ENCODE results near the gene POC1A.

The POC1A gene

DNA sequence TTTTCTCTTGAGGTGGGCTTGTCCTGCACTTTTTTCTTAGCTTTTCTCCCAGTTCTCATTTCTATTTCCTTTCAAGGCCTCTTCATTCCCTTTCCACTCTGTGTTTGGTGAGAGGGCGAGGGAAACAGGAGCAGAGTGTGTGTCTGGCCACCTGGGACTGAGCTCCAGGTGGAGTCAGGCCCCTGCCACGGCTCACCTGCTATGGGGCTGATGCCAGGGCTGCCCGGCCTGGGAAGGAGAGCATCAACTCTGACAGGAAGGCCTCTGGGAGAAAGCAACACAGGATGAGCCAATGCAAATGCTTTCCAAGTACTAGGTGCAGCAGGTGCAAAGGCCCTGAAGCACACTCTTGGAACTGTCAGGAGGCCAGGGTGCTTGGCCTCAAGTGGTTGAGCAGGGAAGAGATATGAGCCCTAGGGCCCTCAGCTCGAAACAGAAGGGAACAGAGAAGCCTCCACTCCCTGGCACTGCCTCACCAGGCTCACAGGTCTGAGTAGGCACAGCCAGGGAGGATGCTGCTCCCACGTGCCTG lies 70.6 kb downstream of the POC1A start:
- TF ChIP-seq CTCF (IDR thresholded peaks at IDR 0.05; ENCODE audit: low read depth, low read length) = no peak
- Histone ChIP-seq H3K4me3 (ENCODE audit: low read depth, low read length) (no peak overlapping the region), H3K9me3 (ENCODE audit: severe bottlenecking) (no peaks in the 10 kb centered on the region), H3K27me3 (ENCODE audit: insufficient read depth, low read depth, severe bottlenecking) (no peaks in the 10 kb centered on the region), H3K36me3 (no peaks in the 10 kb centered on the region), H3K27ac (no peak overlapping the region)
- no peak for DNase-seq

DNA sequence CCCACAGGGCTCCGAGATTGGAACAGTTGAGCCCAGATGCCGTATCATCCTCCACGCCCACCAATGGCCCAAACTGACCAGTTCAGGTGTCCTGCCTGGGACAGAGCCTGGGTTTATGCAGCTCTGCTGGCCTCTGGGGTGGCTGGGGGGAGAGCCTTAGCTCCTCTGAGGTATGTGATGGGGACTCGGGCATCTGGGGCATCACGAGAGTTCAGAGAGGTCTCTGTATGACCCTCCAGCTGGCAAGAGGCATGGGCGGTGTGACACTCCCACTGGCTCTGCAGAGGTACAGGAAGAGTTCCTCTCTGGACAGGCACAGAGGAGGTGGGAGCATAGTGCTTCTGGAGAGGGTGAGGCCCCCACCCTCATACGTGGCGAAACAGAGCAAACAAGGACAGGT lies 71.3 kb downstream of the POC1A start:
- no peaks in the 10 kb centered on the region for H3K27me3 ChIP-seq (ENCODE audit: insufficient read depth, low read depth, severe bottlenecking)
- H3K9me3 ChIP-seq (ENCODE audit: severe bottlenecking) = no peaks in the 10 kb centered on the region
- no peaks in the 10 kb centered on the region for H3K36me3 ChIP-seq
- no peak for TF ChIP-seq CTCF (IDR thresholded peaks at IDR 0.05; ENCODE audit: low read depth, low read length)
- no peak overlapping the region for H3K27ac ChIP-seq
- no peak for DNase-seq
- H3K4me3 ChIP-seq (ENCODE audit: low read depth, low read length) = no peak overlapping the region

GRCh38 chr3:52080830-52081719 lies 73.1 kb downstream of the POC1A start:
- Histone ChIP-seq H3K36me3 (no peaks in the 10 kb centered on the region), H3K4me3 (ENCODE audit: low read depth, low read length) (no peak overlapping the region), H3K27ac (no peak overlapping the region), H3K9me3 (ENCODE audit: severe bottlenecking) (no peaks in the 10 kb centered on the region), H3K27me3 (ENCODE audit: insufficient read depth, low read depth, severe bottlenecking) (no peaks in the 10 kb centered on the region)
- no peak for DNase-seq
- no peak for TF ChIP-seq CTCF (IDR thresholded peaks at IDR 0.05; ENCODE audit: low read depth, low read length)

DNA sequence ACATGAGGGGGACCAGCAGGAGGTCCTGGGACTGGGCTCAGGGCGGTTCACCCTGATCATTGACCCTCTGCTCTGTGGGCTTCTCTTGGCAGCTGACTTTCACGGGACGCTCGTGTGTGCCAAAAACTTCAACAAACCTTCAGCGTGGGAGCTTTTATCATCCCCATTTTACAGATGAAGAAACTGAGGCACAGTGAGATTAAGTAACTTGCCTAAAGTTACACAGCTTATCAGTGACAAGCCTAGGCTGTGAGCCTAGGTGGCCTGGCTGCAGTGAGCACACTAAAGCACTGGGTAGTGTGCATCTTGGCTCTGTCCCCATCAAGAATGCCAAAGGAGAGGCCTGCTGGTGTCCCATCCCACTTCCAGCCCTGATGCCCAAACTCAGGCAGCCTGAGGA lies 74.3 kb downstream of the POC1A start:
- DNase-seq = no peak
- no peak for TF ChIP-seq CTCF (IDR thresholded peaks at IDR 0.05; ENCODE audit: low read depth, low read length)
- H3K9me3 ChIP-seq (ENCODE audit: severe bottlenecking) = no peaks in the 10 kb centered on the region
- no peak overlapping the region for H3K4me3 ChIP-seq (ENCODE audit: low read depth, low read length)
- peaks cover 8% of the 10 kb centered on the region; the same call in 1 of the 2 replicates for H3K36me3 ChIP-seq
- no peak overlapping the region for H3K27ac ChIP-seq
- H3K27me3 ChIP-seq (ENCODE audit: insufficient read depth, low read depth, severe bottlenecking) = no peaks in the 10 kb centered on the region

- H3K27ac ChIP-seq = no peak overlapping the region
- H3K9me3 ChIP-seq (ENCODE audit: severe bottlenecking) = no peaks in the 10 kb centered on the region
- peaks cover 11% of the 10 kb centered on the region; the same call in 1 of the 2 replicates for H3K36me3 ChIP-seq
- H3K4me3 ChIP-seq (ENCODE audit: low read depth, low read length) = no peak overlapping the region
- DNase-seq = no peak
- no peaks in the 10 kb centered on the region for H3K27me3 ChIP-seq (ENCODE audit: insufficient read depth, low read depth, severe bottlenecking)
- TF ChIP-seq CTCF (IDR thresholded peaks at IDR 0.05; ENCODE audit: low read depth, low read length) = no peak
These were observed 75.3 kb downstream of the POC1A start for GRCh38 chr3:52078781-52079560.

Measured in WERI-Rb-1 (cell line).